Heart left ventricle (tissue), 13 donors: Measurements from ENCODE around the gene IGFBP5.

Experiments used
- POLR2A ChIP-seq, 2 donors: fragments of 450-650 bp; IDR thresholded peaks; one replicate each; pipeline ENCODE4 v1.6.1; 2017; ENCODE audit warnings: antibody characterized with exemption in 2 of 2, mild to moderate bottlenecking in 2 of 2, moderate library complexity in 2 of 2
- TF ChIP-seq, protein P1 (sequence below), 12 donors: fragments of 200-600 bp; sonication (generic) in 4 of 12; IDR thresholded peaks; one replicate each; pipeline versions ENCODE4 v1.5.0 to v1.8.0; 2018 to 2022; ENCODE audit warnings: antibody characterized with exemption in 12 of 12, mild to moderate bottlenecking in 5 of 12
- donor health status: ischemic (EF 13 %, LVEDD 7.1; RV severe dilation, severe dysfunction).
- donor health status: DM: no; HTN: yes; CAD: no.
- donor health status: DM: no; HTN: no; CAD: no.
- donor health status: ischemic (EF 25% LVEDD 6.9; RV normal size, moderate dysfunction).
- donor health status: ischemic (EF 25% LVEDD 5.7; RV mildly dilated, moderate dysfunction).
- donor health status: ischemic (EF 35%, LVEDD 5.7; RV mildly dilated, moderate dysfunction).
- donor health status: nonischemic (EF 11% LVEDD 7.7; RV severe dilation, severe dysfunction).
- donor health status: DM: yes; HTN: yes; CAD: no.
- donor health status: PGD.
- donor health status: ischemic (EF 29% LVEDD 5.4; RV normal size, mild dysfunction).
- donor health status: nonischemic (EF 23%, LVEDD 6.1; RV moderate dilation, normal function).

DNA sequence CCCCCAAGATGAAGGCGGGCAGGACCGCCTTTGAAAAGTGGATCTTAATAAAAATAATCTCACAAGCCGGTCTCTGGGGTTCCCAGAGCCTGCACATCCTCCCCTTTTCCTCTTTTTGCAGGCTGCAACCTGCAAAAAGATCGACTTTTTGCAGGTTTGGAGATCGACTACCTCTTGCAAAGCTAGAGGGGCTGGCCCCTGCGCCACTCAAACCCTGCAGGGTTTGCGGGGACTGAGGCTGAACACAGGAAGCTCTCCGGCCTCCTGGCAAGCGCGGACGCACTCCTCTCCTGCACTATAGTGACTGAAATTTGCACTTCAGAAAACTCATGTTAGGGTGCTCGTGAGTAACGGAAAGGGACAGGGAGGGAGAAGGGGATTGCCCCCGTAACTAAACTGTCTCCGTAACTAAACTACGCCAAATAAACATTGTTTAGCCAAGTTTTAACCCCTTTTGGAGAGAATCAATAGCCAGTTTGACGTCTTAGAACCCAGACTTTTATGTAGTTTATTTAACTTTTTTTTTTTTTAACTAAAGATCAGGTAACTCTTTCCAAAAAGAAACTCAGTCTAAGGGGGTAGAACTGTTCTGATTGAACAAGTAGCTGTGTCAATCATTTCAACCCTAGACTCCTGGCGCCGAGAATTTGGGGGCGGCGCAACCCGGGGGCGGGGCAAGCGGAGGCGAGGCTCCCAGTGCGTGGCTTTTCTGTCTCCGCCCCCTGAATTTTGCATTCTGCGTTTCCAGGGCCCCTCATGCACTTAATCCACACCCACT, 2.5 kb downstream of the IGFBP5 start:
- TF ChIP-seq POLR2A (IDR thresholded peaks at IDR 0.05), result no peak
- TF ChIP-seq, protein P1, sequence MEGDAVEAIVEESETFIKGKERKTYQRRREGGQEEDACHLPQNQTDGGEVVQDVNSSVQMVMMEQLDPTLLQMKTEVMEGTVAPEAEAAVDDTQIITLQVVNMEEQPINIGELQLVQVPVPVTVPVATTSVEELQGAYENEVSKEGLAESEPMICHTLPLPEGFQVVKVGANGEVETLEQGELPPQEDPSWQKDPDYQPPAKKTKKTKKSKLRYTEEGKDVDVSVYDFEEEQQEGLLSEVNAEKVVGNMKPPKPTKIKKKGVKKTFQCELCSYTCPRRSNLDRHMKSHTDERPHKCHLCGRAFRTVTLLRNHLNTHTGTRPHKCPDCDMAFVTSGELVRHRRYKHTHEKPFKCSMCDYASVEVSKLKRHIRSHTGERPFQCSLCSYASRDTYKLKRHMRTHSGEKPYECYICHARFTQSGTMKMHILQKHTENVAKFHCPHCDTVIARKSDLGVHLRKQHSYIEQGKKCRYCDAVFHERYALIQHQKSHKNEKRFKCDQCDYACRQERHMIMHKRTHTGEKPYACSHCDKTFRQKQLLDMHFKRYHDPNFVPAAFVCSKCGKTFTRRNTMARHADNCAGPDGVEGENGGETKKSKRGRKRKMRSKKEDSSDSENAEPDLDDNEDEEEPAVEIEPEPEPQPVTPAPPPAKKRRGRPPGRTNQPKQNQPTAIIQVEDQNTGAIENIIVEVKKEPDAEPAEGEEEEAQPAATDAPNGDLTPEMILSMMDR (IDR thresholded peaks at IDR 0.05), result no peak
